GM21737 (cell line): ENCODE measurements around the gene NPY2R.

Experiments used
- ATAC-seq: cut with Tn5 transposase; IDR thresholded peaks from one replicate; pipeline ENCODE4 v1.9.1; 2021; ENCODE audit warnings: mild to moderate bottlenecking, moderate library complexity; ENCODE audit not compliant: unreplicated experiment

The NPY2R gene, protein sequence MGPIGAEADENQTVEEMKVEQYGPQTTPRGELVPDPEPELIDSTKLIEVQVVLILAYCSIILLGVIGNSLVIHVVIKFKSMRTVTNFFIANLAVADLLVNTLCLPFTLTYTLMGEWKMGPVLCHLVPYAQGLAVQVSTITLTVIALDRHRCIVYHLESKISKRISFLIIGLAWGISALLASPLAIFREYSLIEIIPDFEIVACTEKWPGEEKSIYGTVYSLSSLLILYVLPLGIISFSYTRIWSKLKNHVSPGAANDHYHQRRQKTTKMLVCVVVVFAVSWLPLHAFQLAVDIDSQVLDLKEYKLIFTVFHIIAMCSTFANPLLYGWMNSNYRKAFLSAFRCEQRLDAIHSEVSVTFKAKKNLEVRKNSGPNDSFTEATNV

GRCh38 chr4:155208258-155209054, at the start of gene NPY2R:
TSS of gene NPY2R (plus strand) at chr4:155208636. CDS start at chr4:155213940, 5,304 bp downstream.
- no peak for ATAC-seq

- no peak for ATAC-seq
Measured at GRCh38 chr4:155161357-155161756, 47.1 kb upstream of the NPY2R start.

GRCh38 chr4:155164718-155165117, 43.7 kb upstream of the NPY2R start:
- no peak for ATAC-seq

DNA sequence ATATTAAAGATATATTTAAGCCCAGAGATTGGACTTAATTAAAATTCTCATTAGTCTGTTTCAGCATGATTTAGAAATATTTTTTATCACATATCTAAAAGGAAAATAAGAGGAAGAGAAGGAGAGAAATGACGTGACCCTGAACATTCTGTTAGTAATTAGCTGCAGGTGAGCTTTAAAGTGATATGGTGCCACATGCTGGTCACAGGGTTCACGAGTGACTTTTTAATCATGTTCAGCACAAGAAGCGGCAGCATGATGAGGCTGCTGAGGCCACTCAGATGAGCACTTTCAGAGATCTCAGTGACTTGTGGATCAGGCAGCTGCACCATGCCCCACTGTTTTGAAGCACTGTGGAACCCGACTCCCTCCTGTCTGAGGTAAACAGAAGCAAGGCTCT, 37.9 kb upstream of the NPY2R start:
- no peak for ATAC-seq

- ATAC-seq: no peak
Measured at GRCh38 chr4:155173371-155173770, 35.1 kb upstream of the NPY2R start.

- ATAC-seq: no peak
Measured at GRCh38 chr4:155174668-155175067, 33.8 kb upstream of the NPY2R start.

DNA sequence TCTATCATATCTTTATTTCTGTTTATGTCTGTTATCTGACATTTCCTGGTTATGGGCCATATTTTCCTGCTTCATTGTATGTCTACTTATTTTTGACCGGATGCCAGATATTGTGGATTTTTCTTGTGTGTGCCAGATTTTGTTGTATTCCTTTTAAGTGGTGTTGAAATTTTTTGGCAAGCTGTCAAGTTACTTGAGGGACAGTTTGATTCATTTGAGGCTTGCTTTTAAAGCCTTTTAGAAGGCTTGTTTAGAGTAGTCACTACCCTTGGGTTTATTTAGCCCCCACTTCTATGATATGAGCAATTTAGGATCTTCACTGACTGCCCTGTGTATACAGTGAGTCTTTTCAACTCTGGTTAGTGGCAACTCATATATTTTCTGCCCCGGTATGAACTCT, 29.2 kb upstream of the NPY2R start:
- ATAC-seq: no peak

GRCh38 chr4:155186972-155187371, 21.5 kb upstream of the NPY2R start:
- ATAC-seq: no peak

GRCh38 chr4:155187989-155188388, 20.4 kb upstream of the NPY2R start:
- no peak for ATAC-seq

GRCh38 chr4:155190099-155190498, 18.3 kb upstream of the NPY2R start:
- no peak for ATAC-seq

DNA sequence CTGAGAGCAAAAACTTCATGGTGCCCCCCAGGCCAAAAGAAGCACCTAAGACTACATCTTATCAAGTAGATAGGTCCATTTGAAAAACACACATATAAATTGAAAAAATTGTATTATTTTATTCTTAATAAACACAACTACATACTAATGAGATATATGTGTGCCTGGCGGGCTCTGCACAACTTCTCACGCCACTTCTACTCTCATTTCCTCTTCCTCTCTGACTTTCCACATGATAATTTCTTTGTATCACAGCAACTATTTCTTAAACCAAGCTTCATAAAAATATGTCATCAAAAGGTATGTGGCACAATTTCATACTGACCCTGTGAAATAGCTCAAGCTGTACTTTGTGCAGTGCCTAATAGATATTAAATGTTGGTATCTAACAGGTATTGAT, 10.7 kb upstream of the NPY2R start:
- ATAC-seq: no peak

- ATAC-seq: no peak
Measured at GRCh38 chr4:155207534-155208257, 740 bp upstream of the NPY2R start.

DNA sequence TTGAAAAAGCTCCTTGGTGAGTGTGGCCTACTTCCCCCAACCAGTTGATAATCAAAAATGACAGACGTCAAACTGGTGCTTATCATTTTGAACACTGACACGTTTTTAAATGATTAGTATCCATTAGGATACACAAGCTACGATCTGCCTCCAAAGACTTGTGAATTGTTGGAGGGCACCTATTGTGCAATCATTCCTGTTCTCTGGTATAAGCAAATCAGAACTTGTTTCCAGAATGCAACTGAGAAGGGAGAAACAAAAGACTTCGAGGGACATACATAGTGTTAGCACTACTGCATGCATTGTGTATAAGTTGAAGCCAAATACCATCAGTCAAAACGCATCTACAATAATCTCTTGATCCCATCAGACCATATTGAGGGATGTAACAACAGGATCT, 11.6 kb downstream of the NPY2R start:
- no peak for ATAC-seq

- ATAC-seq: no peak
Measured at GRCh38 chr4:155227131-155227530, 18.7 kb downstream of the NPY2R start.

DNA sequence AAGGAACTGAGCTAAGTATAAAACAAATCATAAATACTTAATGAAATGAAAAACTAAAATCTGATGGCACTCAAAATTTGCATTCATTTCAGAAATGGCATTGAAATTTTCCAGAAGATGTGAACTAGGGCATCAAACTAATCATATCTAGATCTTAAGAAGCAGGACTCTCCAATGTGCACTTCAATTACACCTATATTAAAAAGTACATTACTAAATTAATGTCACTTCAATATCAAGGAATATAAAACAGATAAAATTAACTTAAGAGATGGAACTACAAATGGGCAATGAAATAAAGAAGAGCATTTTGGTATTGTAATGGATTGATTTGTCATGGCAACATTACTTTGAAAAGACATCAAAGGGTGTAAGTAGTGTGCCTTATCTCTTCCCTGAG, 20.3 kb downstream of the NPY2R start:
- ATAC-seq: no peak

DNA sequence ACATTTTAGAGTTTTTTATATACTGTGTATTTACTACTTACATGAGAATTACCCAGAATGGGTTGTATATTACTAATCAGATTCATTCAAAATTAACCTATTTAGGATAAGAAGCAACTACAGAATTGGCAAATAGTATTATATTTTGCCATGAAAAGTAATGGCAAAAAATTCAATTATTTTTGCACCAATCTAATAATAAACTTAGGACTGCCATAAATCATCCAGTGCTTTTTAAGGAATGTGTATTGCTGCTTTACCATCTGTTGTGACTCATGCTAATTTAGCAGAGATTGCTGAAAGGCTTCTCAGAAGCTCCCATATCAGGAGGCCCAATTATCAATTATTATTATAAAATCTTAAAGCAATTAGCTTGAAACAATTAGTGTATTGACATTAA, 24.0 kb downstream of the NPY2R start:
- no peak for ATAC-seq

DNA sequence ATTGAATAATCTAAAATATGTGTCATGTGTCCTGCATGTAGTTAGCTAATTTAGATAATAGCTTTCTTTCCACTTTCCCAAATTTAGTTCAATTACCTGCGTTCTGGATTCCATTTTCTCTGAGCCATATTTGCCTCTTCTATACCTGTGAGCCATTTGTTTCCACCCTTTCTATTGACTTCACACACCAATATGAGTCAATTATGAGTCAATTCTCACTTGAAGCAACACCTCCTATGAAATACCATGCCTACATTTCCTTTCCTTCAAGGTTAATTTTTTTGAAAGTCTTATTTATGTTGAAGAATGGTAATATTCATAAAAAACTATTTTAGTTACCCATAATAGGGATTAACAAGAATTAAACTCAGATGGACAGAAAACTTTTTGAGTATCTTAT, 25.8 kb downstream of the NPY2R start:
- ATAC-seq: no peak

DNA sequence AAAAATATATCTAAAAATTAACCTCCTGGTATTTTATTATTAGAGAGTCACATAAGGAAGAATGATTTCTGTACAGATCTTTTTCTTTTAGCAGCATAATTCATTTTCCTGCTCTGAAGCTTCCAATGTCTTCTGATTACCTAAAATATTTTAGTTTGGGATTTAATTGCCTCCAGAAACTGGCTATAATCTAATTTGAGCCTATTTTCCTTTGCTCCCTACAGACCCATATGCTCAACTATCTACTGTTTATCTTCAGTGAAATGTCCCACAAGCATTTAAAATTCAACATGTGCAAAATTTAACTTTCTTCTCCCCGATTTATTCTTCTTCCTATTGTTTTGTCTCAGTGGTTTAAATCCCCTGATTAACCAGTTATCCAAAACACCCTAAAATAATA, 29.1 kb downstream of the NPY2R start:
- no peak for ATAC-seq

DNA sequence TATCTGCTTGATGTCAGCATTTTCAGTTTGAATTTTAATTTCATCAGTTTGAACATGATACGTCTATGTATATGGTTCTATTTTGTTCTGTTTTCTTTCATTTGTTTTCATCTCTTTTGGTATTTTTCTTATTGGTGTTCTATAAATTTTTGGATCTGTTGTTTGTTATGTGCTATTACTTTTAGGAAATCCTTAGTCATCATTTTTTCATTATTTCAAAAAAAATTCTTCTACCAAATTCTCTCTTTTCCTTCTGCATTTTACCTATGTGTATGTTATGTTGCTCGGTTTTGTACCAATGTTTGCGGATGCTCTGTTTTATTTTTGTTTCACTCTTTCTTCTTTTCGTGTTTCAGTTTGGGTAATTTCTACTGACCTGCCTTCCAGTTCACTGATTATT, 32.8 kb downstream of the NPY2R start:
- ATAC-seq: no peak

- no peak for ATAC-seq
Measured at GRCh38 chr4:155241664-155242063, 33.2 kb downstream of the NPY2R start.

- no peak for ATAC-seq
Measured at GRCh38 chr4:155245105-155245504, 36.7 kb downstream of the NPY2R start.
